Measurements from ENCODE around the gene MSH3.

DNA sequence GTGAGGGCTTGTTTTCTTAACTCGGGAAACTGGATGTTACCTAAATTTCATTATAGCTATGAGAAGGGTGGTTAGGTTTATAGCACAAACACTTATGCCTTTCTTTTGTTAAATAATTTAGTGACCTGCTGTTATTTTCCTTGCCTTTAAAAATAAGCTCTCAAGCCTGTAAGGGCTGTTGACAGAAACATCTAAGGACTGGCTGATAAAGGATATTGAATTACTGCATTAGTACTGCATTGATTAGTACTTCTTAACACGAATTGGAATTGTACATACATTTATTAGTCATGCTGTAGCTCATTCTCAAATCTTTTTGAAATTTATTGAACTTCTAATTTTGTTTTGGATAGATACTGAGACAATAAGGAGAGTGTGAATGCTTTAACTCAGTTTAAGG lies 85.4 kb downstream of the MSH3 start:
- TF ChIP-seq, protein P1, sequence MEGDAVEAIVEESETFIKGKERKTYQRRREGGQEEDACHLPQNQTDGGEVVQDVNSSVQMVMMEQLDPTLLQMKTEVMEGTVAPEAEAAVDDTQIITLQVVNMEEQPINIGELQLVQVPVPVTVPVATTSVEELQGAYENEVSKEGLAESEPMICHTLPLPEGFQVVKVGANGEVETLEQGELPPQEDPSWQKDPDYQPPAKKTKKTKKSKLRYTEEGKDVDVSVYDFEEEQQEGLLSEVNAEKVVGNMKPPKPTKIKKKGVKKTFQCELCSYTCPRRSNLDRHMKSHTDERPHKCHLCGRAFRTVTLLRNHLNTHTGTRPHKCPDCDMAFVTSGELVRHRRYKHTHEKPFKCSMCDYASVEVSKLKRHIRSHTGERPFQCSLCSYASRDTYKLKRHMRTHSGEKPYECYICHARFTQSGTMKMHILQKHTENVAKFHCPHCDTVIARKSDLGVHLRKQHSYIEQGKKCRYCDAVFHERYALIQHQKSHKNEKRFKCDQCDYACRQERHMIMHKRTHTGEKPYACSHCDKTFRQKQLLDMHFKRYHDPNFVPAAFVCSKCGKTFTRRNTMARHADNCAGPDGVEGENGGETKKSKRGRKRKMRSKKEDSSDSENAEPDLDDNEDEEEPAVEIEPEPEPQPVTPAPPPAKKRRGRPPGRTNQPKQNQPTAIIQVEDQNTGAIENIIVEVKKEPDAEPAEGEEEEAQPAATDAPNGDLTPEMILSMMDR (IDR thresholded peaks at IDR 0.05; ENCODE audit: low read depth, low read length), result no peak
- no peak for TF ChIP-seq EZH2phosphoT487 (IDR thresholded peaks at IDR 0.05; ENCODE audit: low read depth)

Data from OCI-LY3 (cell line).